HepG2 (cell line): ENCODE measurements around the gene ZKSCAN1. TPM values are rescaled to one million over a fixed set of nuclear protein-coding genes. Genes with fewer than 3 reads are reported as not detected.

Experiments
- CCDC6 ChIP-seq: sonication (generic); formaldehyde crosslinking; IDR thresholded peaks from 2 replicates; pipeline ENCODE4 v1.8.1; 2022; ENCODE audit warnings: mild to moderate bottlenecking, missing genetic modification reagents, moderate library complexity
- DMTF1 ChIP-seq: sonication (generic); formaldehyde crosslinking; IDR thresholded peaks from 2 replicates; pipeline ENCODE4 v1.4.0; 2020; ENCODE audit warnings: mild to moderate bottlenecking, missing genetic modification reagents
- HDAC6 ChIP-seq: fragments of 200-600 bp; sonication (generic); IDR thresholded peaks from 2 replicates; pipeline ENCODE4 v1.7.0; 2017; ENCODE audit warnings: mild to moderate bottlenecking, antibody characterized with exemption, low read length, low read depth
- KLF13 ChIP-seq: sonication (generic); formaldehyde crosslinking; IDR thresholded peaks from 2 replicates; pipeline ENCODE4 v1.4.0; 2020; ENCODE audit warnings: mild to moderate bottlenecking, missing genetic modification reagents
- MIER3 ChIP-seq: IDR thresholded peaks from 2 replicates; pipeline ENCODE4 v1.6.1; 2016; ENCODE audit warnings: missing compliant biosample characterization, borderline replicate concordance
- PRDM10 ChIP-seq: sonication (generic); formaldehyde crosslinking; IDR thresholded peaks from 2 replicates; pipeline ENCODE4 v1.4.0; 2020; ENCODE audit warnings: low read depth, missing genetic modification reagents
- SIX1 ChIP-seq: sonication (generic); formaldehyde crosslinking; IDR thresholded peaks from 2 replicates; pipeline ENCODE4 v1.4.0; 2020; ENCODE audit warnings: missing genetic modification reagents, borderline replicate concordance
- ZBTB3 ChIP-seq: sonication (generic); formaldehyde crosslinking; IDR thresholded peaks from 2 replicates; pipeline ENCODE4 v1.4.0; 2020; ENCODE audit warnings: low read depth, mild to moderate bottlenecking, moderate library complexity, missing genetic modification reagents, borderline replicate concordance
- ZBTB7B ChIP-seq: sonication (generic); formaldehyde crosslinking; IDR thresholded peaks from 2 replicates; pipeline ENCODE4 v1.4.0; 2020; ENCODE audit warnings: missing genetic modification reagents
- ZGPAT ChIP-seq: IDR thresholded peaks from 2 replicates; pipeline ENCODE4 v1.6.1; 2016; ENCODE audit warnings: mild to moderate bottlenecking
- ZNF17 ChIP-seq: sonication (generic); formaldehyde crosslinking; IDR thresholded peaks from 2 replicates; pipeline ENCODE4 v1.5.0; 2020; ENCODE audit warnings: mild to moderate bottlenecking, missing genetic modification reagents
- ZNF33B ChIP-seq: sonication (generic); formaldehyde crosslinking; IDR thresholded peaks from 2 replicates; pipeline ENCODE4 v1.5.1; 2020; ENCODE audit warnings: mild to moderate bottlenecking, missing genetic modification reagents
- ZNF501 ChIP-seq: sonication (generic); formaldehyde crosslinking; IDR thresholded peaks from 2 replicates; pipeline ENCODE4 v1.5.1; 2020; ENCODE audit warnings: mild to moderate bottlenecking, moderate library complexity, missing genetic modification reagents
- ZNF557 ChIP-seq: sonication (generic); formaldehyde crosslinking; IDR thresholded peaks from 2 replicates; pipeline ENCODE4 v1.4.0; 2020; ENCODE audit warnings: missing genetic modification reagents
- ZNF747 ChIP-seq: sonication (generic); formaldehyde crosslinking; IDR thresholded peaks from 2 replicates; pipeline ENCODE4 v1.8.1; 2023; ENCODE audit warnings: missing genetic modification reagents, mild to moderate bottlenecking, borderline replicate concordance
- ZNF772 ChIP-seq: sonication (generic); formaldehyde crosslinking; IDR thresholded peaks from 2 replicates; pipeline ENCODE4 v1.5.0; 2020; ENCODE audit warnings: mild to moderate bottlenecking, missing genetic modification reagents
- polyA plus RNA-seq, 8 experiments: library from polyadenylated mRNA; depleted of rRNA in 3 of 8; stranded (reverse) in 7 of 8; unstranded in 1 of 8; fragments of >200 nt; fragmentation: Illumina TruSeq in 4 of 8; extraction: Trizol in 4 of 8; gene quantifications; 2 replicates each; pipeline versions ENCODE4 v1.2.1 to v1.2.3, GENCODE V29; 2011 to 2016; ENCODE audit warnings: low read depth in 4 of 8, missing spikeins in 1 of 8, mixed read lengths in 1 of 8; ENCODE audit not compliant: insufficient read depth in 1 of 8
- total RNA-seq, 5 experiments: library from RNA; depleted of rRNA; stranded (reverse); fragments of >200 nt; fragmentation: Illumina TruSeq; extraction: Trizol; gene quantifications; 2 replicates each; pipeline ENCODE4 v1.2.3, GENCODE V29; 2016; ENCODE audit warnings: low read depth in 1 of 5

The ZKSCAN1 gene
- total and polyA plus RNA-seq, 2 of the 13 experiments (the other 11 are each of a cell fraction or from before 2014, with no cell fraction given): 46.4 to 60.6 TPM

- TF ChIP-seq PRDM10 (CRISPR knock-in tag): peak; percentile 85
- peak; percentile 93 for TF ChIP-seq MIER3
- TF ChIP-seq DMTF1 (CRISPR knock-in tag): no peak
- TF ChIP-seq ZNF17 (CRISPR knock-in tag): 0 out of 2 replicates have a peak, but pooled peaks have one; percentile 62
- no peak; the same call in 1 of the 2 replicates for TF ChIP-seq ZNF33B
- TF ChIP-seq SIX1 (CRISPR knock-in tag): peak; percentile 44; the same call in 1 of the 2 replicates
- TF ChIP-seq HDAC6: no peak
- peak; percentile 92; the same call in 1 of the 2 replicates for TF ChIP-seq ZNF747 (CRISPR knock-in tag)
- no peak for TF ChIP-seq ZBTB3
- peak; percentile 98 for TF ChIP-seq ZNF772 (CRISPR knock-in tag)
- TF ChIP-seq KLF13 (CRISPR knock-in tag): no peak
- peak; percentile 96 for TF ChIP-seq ZBTB7B (CRISPR knock-in tag)
- peak; percentile 95 for TF ChIP-seq ZGPAT
- peak; percentile 96; the same call in 1 of the 2 replicates for TF ChIP-seq CCDC6 (CRISPR knock-in tag)
- TF ChIP-seq ZNF501 (CRISPR knock-in tag): peak; percentile 88
- no peak for TF ChIP-seq ZNF557 (CRISPR knock-in tag)
Observed at GRCh38 chr7:100081535-100082102, 66.2 kb downstream of the ZKSCAN1 start, which contains the start of gene ZNF3 (continued).
